ENCODE data around the gene JMJD1C. TPM values are rescaled to one million over a fixed set of nuclear protein-coding genes. Genes with fewer than 3 reads are reported as not detected.

The JMJD1C gene
- total RNA-seq, 1 experiment from 2014 or later = 139 TPM

DNA sequence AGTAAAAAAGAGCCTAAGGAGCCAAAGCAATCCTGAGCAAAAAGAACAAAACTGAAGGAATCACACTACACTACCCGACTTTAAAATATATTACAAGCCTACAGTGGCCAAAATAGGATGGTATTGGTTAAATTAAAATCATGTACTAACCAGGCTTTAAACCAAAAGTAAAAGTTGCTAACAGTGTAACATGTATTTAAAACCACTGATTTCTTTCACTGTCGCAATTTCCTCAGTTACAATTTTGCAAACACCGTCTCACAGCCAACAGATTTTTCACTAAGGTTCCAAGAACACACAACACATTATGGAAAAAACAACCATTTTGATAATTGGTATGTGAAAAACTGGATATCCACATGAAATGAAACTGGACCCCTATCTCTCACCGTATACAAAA is 74.0 kb downstream of the JMJD1C start:
- Histone ChIP-seq H2AFZ (ENCODE audit: low read length) (no peak overlapping the region), H3K36me3 (ENCODE audit: low read depth, low read length) (no peaks in the 10 kb centered on the region; the same call in 1 of the 2 replicates), H3K27ac (ENCODE audit: low read length) (no peak overlapping the region), H3K4me1 (ENCODE audit: insufficient read depth, low read length) (peaks cover 8% of the 10 kb centered on the region; the same call in 1 of the 2 replicates), H3K4me3 (ENCODE audit: low read length) (no peak overlapping the region), H3K4me2 (ENCODE audit: low read length) (no peak overlapping the region), H3K79me2 (ENCODE audit: low read length) (peaks cover 88% of the 10 kb centered on the region), H3K27me3 (ENCODE audit: low read length) (no peaks in the 10 kb centered on the region), H3F3A (ENCODE audit: low read length, unreplicated experiment) (no peaks in the 10 kb centered on the region), H3K9me3 (ENCODE audit: low read length) (no peaks in the 10 kb centered on the region), H4K20me1 (ENCODE audit: low read length) (peaks cover 10% of the 10 kb centered on the region), H3K9me2 (replicated peaks; ENCODE audit: low read length) (no peaks in the 10 kb centered on the region), H3K9ac (ENCODE audit: low read length) (no peak overlapping the region)
- DNase-seq = no peak
- TF ChIP-seq EZH2 (IDR thresholded peaks at IDR 0.05; ENCODE audit: low read length, unreplicated experiment) (no peak), EZH2phosphoT487 (IDR thresholded peaks at IDR 0.05; ENCODE audit: borderline replicate concordance, low read length) (no peak), CTCF (conservative IDR thresholded peaks at IDR 0.05; ENCODE audit: low read depth, low read length) (no peak)
- ChIA-PET CTCF (no interaction called here), POLR2A (ENCODE audit: unreplicated experiment) (no interaction called here)
- ATAC-seq = no peak
- intact Hi-C loops (cut with micrococcal nuclease) = no loop called here
- BruUV-seq (replicated peaks) = no TSS peak

DNA sequence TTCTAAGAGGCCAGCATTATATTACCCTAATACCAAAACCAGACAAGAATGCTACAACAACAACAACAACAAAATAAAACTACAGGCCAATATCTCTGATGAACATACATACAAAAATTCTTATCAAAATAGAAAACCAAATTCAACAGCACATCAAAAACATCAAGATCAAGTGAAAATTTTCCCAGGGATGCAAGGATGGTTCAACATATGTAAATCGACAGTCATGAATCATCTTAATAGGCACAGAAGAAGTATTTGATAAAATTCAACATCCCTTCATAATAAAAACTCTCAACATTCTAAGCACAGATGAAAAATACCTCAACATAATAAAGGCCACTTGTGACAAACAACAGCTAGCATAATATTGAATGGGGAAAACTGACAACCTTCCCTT is 75.3 kb downstream of the JMJD1C start:
- Histone ChIP-seq H3K4me2 (ENCODE audit: low read length) (no peak overlapping the region), H3K27ac (ENCODE audit: low read length) (no peak overlapping the region), H3K9me3 (ENCODE audit: low read length) (no peaks in the 10 kb centered on the region), H4K20me1 (ENCODE audit: low read length) (peaks cover 5% of the 10 kb centered on the region; the same call in 1 of the 2 replicates), H3K27me3 (ENCODE audit: low read length) (no peaks in the 10 kb centered on the region), H3K4me3 (ENCODE audit: low read length) (no peak overlapping the region), H2AFZ (ENCODE audit: low read length) (no peak overlapping the region), H3F3A (ENCODE audit: low read length, unreplicated experiment) (no peaks in the 10 kb centered on the region), H3K9me2 (replicated peaks; ENCODE audit: low read length) (no peaks in the 10 kb centered on the region), H3K9ac (ENCODE audit: low read length) (no peak overlapping the region), H3K79me2 (ENCODE audit: low read length) (peaks cover 92% of the 10 kb centered on the region), H3K4me1 (ENCODE audit: insufficient read depth, low read length) (peaks cover 8% of the 10 kb centered on the region; the same call in 1 of the 2 replicates), H3K36me3 (ENCODE audit: low read depth, low read length) (no peaks in the 10 kb centered on the region; the same call in 1 of the 2 replicates)
- intact Hi-C loops (cut with micrococcal nuclease) = no loop called here
- TF ChIP-seq EZH2 (IDR thresholded peaks at IDR 0.05; ENCODE audit: low read length, unreplicated experiment) = no peak
- DNase-seq = no peak
- no TSS peak for BruUV-seq (replicated peaks)
- CTCF ChIA-PET = no interaction called here
- no peak for ATAC-seq
- POLR2A ChIA-PET (ENCODE audit: unreplicated experiment) = no interaction called here

DNA sequence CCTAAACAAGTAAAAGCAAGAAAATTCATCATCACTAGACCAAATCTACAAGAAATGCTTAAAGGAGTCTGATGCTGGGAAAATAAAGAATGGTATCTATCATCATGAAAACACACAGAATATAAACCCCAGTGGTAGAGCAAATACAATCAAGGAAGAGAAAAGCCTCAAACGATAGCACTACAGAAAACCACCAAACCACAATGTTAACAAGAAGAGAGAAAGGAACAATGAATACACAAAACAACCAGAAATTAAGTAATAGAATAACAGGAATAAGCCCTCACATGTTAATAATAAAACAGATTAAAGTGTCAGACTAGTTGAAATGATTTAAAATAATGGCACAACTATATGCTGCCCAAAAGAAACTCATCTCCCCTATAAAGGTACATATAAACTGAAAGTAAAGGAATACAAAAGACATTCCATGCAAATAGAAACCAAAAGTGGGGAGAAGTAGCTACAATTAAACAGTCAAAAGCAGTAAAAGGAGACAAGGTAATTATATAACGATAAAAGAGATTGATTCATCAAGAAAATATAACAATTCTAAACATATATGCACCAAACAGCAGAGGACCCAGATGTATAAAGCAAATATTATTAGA is 77.3 kb downstream of the JMJD1C start:
- Histone ChIP-seq H3K4me3 (ENCODE audit: low read length) (no peak overlapping the region), H3K4me2 (ENCODE audit: low read length) (peak overlapping the region; percentile 9), H3K9me3 (ENCODE audit: low read length) (no peaks in the 10 kb centered on the region), H4K20me1 (ENCODE audit: low read length) (peaks cover 5% of the 10 kb centered on the region; the same call in 1 of the 2 replicates), H3K27ac (ENCODE audit: low read length) (no peak overlapping the region), H3K36me3 (ENCODE audit: low read depth, low read length) (no peaks in the 10 kb centered on the region; the same call in 1 of the 2 replicates), H3F3A (ENCODE audit: low read length, unreplicated experiment) (no peaks in the 10 kb centered on the region), H3K79me2 (ENCODE audit: low read length) (peaks cover 94% of the 10 kb centered on the region), H3K9ac (ENCODE audit: low read length) (no peak overlapping the region), H3K4me1 (ENCODE audit: insufficient read depth, low read length) (peaks cover 8% of the 10 kb centered on the region; the same call in 1 of the 2 replicates), H3K27me3 (ENCODE audit: low read length) (no peaks in the 10 kb centered on the region), H3K9me2 (replicated peaks; ENCODE audit: low read length) (no peaks in the 10 kb centered on the region), H2AFZ (ENCODE audit: low read length) (no peak overlapping the region)
- ATAC-seq (peak; percentile 56), DNase-seq (peak; percentile 45)
- no TSS peak for BruUV-seq (replicated peaks)
- intact Hi-C loops (cut with micrococcal nuclease) = no loop called here
- ChIA-PET POLR2A (ENCODE audit: unreplicated experiment) (interaction anchor here (0.6 kb wide), 1 partner anchor 113 kb away, joined by 3 read pairs; no protein-coding TSS in a partner anchor), CTCF (interaction anchor here (0.6 kb wide), 1 partner anchor 65 kb away, joined by 6 read pairs; no protein-coding TSS in a partner anchor)
- no peak for TF ChIP-seq EZH2 (IDR thresholded peaks at IDR 0.05; ENCODE audit: low read length, unreplicated experiment)
- TF ChIP-seq CTCF (conservative IDR thresholded peaks at IDR 0.05; ENCODE audit: low read depth, low read length) = no peak
- no peak for TF ChIP-seq EZH2phosphoT487 (IDR thresholded peaks at IDR 0.05; ENCODE audit: borderline replicate concordance, low read length)

Data from PC-3 (cell line).